ENCODE results near the gene TMCO4.

The TMCO4 gene

DNA sequence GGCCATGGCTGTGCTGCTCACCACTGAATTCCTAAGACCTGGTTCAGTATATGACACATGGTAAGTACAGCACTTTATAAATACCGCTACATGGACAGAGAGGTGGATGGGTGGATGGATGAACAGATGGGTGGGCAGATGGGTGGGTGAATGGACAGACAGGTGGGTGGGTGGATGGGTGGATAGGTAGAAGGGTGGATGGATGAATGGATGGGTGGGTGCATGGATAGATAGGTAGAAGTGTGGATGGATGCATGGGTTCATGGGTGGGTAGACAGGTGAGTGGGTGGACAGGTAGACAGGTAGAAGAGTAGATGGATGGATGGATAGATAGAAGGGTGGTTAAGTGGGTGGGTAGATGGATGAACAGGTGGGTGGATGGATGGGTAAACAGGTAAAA, 54.8 kb downstream of the TMCO4 start:
- no peak for DNase-seq

DNA sequence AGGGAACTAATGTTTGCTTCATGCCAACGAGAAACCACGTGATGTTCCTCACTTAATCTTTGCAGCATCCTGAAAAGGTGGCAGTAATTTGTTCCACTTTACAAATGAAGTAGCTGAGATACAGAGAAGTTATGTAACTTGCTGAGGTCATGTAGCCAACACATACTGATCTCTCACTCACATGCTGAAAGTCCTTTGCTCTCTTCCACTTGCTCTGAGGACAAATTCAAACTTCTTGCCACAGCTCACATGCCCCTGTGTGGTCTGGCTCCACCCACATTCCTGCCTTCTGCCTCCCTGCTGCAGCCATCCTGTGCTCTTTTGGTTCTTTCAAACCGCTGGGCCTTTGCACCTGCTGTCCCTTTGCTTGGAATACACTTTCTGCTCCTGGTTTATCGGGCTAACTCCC, 55.4 kb downstream of the TMCO4 start:
- no peak for DNase-seq

DNA sequence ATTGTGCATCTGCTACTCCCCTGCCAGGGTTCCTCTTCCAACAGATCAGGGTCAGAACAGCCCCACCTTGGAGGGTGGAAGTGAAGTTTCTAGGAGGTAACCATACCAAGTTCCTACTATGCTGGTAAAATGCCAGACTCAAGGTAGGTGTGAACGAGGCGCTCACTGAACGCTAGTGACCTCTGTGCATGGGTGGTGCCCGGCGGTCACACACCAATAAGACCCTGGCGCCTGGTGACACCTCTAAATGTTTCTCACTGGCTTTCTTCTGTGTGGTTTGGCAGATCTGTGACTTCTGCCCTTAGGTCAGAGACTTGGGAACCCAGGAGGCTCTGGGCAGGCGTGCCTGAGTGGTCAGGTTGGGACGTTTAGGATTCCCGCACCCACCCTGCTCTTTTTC, 55.9 kb downstream of the TMCO4 start:
- DNase-seq = no peak

DNA sequence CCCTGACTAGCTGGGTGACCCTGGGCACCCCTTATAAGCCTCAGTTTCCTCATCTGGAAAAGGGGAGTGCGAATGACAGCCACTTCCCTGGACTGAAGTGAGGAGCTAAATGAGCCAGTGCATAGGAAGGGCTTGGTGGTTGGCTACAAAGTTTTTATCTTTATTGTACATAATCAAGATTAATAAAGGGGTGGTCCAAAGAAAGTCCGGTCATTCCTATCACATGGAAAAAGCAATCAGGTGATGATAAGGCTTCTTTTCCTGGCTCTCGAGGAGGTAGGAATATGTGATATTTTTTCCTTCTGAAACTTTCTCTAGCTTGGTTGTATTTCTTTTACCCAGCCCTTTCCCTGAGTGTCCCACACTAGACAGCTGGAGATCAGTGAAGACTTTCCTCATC, 56.5 kb downstream of the TMCO4 start:
- DNase-seq = no peak

DNA sequence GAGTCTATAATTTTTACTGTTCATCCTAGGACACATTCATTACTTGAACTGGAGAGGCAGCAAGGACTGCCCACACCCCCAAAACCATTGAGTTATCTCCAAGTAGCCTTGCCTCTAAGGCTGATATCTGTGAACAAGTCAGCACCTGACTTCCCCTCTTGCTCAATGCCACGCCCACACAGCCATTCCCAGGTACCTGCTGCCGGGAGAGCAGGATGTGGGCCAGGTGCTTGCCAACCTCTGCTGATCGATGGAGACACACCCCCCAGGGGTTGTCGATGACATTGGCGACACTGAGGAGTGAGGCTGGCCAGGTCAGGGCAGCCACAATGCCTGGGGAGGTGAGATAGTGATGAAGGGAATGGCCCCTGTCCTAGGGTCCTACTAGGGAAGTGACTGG, 60.1 kb downstream of the TMCO4 start:
- no peak for DNase-seq

DNA sequence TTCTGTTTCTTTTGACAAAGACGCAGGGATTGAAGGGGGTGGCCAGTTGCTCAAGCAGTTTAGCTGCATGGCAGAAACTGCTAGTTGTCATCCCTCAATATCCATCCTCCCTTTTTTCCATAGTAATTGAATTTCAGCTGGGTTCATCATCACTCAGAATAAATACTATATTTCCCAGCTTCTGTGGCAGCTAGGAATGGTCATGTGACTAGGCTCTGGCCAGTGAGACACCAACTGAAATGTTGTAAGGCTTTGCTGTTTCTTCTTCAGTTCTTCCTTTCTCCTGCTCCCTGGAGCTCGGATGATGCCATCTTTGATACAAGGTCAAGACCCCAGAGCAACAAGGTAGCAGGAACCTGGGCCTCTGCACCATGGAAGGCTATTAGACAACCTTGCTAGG, 61.0 kb downstream of the TMCO4 start:
- DNase-seq = no peak

DNA sequence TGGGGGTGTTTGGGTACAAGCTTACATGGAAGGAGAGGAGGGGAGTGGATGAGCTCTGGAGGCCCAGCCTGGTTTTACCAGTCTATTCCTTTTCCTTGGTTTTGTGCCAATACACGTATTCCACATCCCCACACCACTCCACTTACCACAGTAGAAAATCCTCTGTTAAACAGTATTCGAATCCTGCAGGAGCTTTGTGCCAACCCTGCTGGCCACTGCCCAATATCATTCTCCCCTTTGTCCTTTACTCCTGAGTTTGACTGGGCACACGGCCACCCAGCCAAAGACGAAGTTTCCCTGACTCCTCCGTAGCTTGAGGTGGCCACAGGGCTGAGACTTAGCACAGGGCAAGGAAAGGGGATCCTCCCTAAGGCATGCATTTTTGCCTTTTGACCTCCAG, 61.6 kb downstream of the TMCO4 start:
- DNase-seq = no peak

DNA sequence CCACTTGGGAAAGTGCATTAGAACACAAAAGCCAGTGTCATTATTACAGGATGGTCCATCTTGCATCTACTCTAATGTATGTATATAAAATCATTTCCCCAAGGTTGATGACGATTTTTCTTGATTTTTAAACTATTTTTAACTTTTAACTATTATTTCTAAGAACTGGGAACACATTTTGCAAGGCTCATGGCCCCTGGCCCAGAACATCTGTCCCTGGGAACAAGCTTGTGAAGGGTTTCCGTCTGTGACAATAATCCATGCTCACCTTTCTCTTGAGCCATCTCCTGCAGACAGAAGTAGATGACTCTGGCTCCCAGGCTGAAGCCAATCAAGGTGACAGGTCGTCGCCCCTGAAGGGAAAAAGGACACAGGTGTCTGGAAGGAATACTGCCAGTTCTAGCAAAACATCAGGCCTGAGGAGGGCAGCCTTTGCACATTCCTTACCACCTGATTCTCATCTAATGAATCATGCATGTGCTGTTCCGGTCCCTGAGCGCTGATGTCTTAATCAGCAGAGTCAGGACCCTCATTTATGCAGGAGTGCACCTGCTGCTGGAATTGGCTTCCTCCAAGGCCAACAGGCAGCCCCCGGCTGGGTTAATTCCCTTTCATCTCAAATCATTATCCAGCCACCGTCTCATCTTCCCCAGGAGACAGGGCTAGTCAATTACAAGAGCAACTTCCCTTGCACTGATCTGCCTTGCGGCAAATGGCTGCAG, 62.5 kb downstream of the TMCO4 start:
- no peak for DNase-seq

DNA sequence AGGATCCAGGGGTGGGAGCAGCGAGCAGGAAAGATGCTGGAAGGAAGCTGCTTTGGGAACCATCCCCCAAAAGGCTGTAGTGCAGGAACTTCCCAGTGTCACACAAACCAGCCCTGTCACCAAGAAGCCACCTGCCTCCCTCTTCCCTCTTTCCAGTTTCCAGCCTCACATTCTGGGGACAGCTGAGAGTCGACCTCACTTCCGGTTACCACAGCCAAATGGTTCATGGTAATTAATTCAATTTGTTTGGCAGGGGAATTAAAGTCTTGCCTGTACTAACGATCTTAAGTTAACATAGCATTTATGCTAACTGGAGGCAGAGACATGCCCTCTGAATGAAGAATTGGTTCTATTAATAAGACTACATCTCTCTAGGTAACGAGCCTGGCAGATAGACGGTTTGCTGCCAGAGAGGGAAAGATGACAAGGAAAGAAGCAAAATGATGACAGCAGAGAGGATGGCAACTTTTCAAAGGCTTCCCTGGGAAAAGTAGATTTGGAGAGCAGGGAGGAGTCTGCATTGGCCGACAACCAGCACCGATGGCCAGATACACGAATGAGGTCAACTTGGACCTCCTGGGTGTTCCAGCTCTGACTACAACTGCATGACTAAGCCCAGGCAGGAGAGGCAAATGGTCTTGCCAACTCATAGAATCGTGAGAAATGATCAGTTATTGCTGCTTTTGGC, 64.1 kb downstream of the TMCO4 start:
- peak in 4 of 14 donors; percentile 3 to 41 (median 7) for DNase-seq

DNA sequence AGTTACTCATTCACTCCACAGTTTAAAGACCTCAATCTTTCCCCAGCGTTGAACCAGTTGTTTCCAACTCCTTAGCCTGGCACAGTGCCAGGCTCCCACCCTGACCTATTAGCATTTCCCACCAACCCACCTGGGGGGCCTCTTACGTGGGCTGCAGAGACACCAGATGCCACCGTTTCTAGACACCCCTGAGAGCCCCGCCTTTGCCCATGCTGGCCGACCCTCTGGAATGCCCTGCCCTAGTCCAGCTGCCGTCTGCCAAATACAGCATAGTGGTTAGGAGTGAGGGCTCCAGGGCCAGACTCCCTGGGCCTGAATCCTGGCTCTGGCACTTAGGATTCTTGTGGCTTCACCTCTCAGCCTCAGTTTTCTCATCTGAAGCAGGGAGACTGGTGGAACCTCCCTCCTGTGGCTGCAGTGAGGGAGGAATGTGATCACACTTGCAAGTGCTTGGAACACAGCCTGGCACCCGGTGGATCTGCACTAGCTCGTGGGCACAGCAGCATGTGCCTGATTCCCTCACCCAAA, 65.2 kb downstream of the TMCO4 start:
- DNase-seq = no peak

DNA sequence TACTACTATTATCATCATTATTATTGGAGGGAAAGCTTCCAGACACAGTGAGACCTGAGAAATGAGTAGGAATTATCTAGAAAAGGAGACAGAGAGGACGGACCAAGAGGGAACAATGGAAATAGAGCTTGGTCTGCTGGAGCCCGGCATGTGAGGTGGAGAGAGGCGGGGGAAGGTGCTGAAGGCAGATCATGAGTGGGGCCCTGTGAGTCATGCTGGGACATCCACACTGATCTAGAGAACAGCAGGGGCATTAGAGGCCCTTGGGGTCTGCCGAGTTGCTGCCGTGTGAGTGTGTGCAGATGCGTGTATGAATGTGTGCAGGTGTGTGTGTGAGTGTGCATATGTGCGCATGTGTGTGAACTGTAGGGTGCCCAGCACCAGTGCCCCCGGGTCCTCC, 65.7 kb downstream of the TMCO4 start:
- no peak for DNase-seq

DNA sequence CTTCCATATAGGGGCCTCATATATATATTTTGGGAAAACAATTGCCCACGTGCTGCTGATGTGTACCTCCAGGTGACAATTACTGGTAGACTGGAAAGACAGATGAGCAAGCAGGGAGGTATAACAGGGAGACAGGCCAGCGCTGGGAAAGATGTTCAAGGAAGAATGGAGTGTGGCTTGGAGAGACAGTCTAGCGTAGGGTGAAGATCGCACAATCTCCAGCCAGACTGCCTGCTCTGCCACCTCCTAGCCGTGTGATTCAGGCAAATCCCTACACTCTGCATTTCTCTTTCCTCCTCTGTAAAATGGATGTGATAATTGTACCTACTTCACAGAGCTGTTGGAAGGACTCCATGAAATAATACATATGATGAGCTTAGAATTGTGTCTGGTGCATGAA, 66.1 kb downstream of the TMCO4 start:
- no peak for DNase-seq

DNA sequence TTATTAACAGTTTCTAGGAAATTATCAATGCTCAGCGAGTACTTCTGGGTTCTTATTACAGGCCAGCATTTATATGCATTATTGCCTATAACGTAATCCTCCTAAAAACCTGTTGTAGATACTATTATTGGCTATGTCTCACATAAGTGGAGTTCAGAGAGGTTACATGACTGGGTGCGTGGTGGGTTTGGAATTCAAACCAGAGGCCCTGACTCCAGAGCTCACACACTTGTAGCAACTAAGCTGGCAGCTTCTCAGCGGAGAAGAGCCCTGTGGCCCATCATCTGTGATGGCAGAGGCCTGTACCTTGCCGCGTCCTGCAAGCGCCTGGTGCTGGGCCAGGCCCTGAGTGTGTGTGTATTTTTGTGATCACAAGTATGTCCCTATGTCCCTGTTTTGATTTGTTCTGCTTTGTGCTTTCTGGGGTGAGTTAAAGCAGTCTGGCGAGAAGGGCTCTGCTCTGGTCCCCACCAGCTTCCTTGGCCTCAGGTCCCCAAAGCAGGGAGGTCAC, 68.3 kb downstream of the TMCO4 start:
- DNase-seq = no peak

DNA sequence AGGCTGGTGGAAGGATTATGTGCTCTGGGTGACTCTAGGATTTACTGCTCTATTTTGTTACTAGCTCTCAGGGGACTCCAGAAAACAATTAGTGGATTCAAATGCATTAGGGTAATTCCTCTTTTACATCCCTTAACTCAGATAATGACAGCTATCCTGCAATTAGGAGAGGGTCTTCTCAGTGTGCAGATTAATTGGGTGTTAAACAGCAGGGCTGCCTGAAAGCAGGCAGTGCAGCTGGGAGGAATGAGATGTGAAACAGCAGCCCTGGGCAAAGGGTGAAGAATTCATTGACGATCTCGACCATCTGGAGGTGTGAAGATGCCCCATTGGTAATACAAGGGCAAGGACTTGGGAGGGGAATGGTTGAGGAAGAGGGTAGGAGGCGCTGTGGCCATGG, 68.9 kb downstream of the TMCO4 start:
- DNase-seq = no peak

DNA sequence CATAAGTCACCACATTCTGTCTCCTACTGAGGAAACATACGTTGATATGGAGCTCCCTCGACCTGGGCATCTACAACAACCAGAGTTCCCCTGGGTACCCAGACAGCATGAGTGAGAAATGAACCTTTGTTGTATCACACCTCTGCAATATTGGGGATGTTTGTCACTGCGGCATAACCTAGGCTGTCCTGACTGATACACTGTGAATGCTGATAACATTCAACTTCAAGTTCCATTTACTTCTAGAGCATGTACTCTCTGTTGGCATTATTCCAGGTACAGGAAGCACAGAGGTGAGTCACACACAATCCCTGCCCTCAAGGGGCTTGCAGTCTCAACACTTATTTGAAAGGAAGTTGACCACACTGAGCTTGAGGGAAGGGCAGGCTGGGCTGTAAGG, 69.5 kb downstream of the TMCO4 start:
- DNase-seq = no peak

DNA sequence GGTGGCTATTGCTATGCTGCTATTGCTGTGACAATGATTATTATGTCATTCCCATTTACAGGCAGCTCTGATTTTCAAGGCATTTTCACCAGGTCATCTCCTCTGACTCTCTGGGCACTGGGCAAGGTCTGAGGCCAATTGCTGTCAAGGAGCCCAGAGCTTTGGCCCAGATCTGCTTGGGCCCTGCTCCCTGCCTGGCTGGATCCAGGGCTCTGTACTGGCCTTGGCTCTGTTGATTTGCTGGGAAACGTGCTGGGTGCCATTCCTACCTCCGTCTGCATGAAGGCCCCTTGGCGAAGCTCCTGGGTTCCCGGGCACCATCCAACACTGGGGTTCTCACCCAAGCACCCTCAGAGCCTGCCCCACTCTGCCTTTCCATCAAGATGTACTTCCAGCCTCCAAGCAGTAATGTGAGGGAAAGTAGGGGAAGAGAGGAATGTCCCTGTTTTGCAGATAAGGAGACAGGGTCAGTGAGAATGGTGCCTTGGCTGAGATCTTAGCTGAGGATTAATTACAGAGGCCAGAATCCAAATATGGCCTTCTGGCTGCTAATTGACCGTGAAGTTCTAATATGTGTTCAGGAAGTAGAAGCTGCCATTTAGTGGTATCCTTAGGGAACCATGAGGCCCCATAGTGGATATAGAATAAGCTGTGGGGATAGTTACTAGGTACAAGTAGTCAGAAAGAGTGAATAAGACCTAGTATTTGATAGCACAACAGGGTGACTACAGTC, 71.1 kb downstream of the TMCO4 start:
- DNase-seq = peak in 5 of 14 donors; percentile 3 to 80 (median 16)

DNA sequence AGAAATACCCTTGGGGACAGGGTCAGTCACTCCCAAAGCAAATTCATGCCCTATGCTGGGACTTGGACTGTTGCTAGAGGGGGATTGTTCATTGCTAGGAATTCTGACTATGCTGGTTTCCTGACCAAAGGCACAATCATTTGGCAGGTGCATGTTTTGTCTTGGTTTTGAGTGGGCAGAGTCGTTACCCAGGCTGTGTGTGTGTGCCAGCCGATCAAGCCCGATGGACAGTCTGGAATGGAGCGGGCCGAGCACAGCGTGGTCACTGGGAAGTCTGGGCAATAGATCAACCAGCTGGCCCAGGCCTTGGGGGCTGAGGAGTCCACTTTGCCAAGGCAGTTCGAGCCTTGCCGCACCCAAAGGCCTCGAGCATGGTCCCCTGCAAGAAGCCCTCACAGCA, 74.1 kb downstream of the TMCO4 start:
- DNase-seq = no peak

DNA sequence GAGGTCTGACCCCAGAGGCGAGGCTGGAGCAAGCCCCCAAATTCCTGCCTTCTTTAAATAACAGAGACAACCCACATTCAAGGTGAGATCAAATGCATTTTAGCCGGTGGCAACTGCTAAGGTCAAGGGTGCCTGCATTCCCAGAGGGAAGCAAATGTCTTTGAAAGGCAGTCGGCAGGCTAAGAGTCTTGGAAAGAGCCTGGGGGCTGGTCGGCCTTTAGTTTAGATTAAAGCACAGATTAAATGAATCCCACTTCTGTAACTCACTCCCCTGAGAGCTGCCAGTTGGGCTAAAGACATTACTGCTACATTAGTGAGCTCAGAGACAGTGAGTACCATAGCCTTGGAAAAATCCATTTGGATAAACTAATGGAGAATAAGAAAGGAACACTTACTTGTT, 75.8 kb downstream of the TMCO4 start:
- DNase-seq = no peak

DNA sequence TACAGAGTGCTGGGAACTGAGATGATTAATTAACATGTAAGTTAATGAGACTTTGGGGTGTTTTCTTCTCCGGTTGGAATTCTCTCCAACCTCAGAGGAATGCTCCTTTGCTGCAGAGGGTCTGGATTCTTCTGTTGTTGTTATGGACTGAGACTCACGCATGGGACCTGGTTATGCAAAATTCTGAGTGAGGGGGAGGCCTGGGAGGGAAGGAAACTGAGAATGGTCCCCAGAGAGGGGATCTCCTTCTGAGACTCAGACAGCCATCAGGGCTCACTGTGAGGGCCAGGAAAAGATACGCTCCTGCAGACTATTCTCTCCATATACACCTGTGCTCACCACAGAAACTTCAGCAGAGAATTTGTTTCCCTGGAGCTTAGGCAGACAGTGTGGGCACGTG, 78.7 kb downstream of the TMCO4 start:
- no peak for DNase-seq

DNA sequence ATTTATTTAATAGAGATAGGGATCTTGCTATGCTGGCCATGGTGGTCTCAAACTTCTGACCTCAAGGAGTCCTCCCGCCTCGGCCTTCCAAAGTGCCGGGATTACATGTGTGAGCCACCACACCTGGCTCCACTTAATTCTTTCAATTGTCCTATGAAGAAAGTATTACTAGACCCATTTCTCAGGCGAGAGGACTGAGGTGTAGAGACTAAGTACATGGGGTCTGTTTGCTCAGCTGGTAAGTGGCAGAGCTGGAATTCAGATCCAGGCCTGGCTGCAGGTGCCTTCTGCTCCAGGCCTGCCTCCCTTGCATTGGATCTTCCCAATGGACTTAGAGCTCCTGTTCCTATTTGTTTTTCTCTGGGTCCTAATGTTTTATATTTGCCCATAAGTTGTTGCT, 79.5 kb downstream of the TMCO4 start:
- no peak for DNase-seq

DNA sequence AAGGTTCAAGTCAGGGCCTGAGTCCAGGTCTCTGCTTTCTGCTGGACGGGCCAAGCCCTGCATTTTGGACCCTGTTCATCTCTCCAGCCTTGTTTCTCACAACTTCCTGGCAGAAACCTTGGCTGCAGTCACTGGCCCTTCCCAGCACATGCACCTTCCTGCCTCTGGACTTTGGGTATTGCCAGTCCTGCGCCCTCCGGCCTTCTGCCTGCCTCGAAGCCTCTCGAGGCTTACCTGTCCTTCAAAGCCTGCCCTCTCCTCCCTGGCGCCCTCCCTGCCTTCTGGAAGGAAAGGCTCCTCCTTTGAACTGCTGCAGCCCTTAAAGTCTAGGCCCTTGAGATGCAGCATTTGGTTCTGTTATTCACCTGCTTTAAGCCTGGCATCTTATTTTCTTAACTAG, 82.2 kb downstream of the TMCO4 start:
- DNase-seq = peak in 2 of 14 donors; percentile 1 to 48

DNA sequence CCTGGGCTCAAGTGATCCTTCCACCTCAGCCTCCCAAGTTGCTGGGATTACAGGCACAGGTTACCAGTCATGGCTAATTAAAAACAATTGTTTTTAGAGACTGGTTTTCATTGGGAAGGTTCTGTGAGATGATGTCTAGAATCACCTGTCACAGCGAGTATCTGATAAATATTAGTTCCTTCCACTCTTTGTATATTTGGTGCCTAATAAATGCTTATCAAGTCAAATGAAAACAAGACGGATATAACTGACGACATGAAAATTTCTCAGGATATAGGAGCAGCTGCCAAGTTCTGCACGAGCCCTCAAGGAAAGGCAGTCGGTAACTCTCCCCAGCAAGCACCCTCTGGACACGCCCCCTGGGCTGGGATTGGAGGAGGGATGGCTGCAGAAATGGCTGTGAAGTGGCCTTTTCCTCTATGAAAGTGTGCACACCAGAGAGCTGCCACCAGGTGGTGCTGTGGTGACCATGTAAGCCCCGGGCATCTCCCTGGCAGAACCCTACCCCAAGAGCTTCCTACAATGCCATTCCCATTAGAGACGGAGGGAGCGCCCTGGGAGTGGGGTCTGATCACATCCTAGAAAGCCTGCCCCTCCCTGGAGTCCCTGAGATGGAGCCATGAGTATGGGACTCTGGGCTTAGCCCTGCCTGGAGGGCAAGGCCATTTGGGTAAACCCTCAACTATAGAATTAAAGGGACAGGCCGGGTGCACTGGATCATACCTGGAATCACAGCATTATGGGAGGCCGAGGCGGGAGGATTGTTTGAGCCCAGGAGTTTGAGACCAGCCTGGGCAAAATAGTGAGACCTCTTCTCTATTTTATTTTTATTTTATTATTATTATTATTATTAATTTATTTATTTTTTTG, 84.1 kb downstream of the TMCO4 start:
- DNase-seq = peak in 11 of 14 donors; percentile 7 to 56 (median 27)
